Vagina (tissue), 2 donors: ENCODE measurements around the gene UBE4B.

Experiments used
- CTCF ChIP-seq, 3 experiments: fragments of 450-650 bp in 2 of 3; fragments of 200-600 bp in 1 of 3; sonication (generic) in 1 of 3; IDR thresholded peaks; one replicate each; pipeline ENCODE4 v1.5.1; 2017 to 2019; ENCODE audit warnings: antibody characterized with exemption in 3 of 3, mild to moderate bottlenecking in 2 of 3, moderate library complexity in 2 of 3
- POLR2A ChIP-seq, 2 donors: fragments of 450-650 bp; IDR thresholded peaks; one replicate each; pipeline ENCODE4 v1.6.1; 2017; ENCODE audit warnings: antibody characterized with exemption in 2 of 2, mild to moderate bottlenecking in 2 of 2, moderate library complexity in 2 of 2
- POLR2AphosphoS5 ChIP-seq, 2 donors: sonication (generic); formaldehyde crosslinking; IDR thresholded peaks; one replicate each; pipeline ENCODE4 v1.9.0; 2017; ENCODE audit warnings: antibody characterized with exemption in 2 of 2, mild to moderate bottlenecking in 2 of 2, low read depth in 1 of 2; ENCODE audit not compliant: insufficient read depth in 1 of 2

- TF ChIP-seq CTCF (IDR thresholded peaks at IDR 0.05) (no peak), POLR2A (IDR thresholded peaks at IDR 0.05) (no peak), POLR2AphosphoS5 (IDR thresholded peaks at IDR 0.05; ENCODE audit: insufficient read depth in 1 of 2, low read depth in 1 of 2) (no peak)
Measured at GRCh38 chr1:10160907-10161490, 128.2 kb downstream of the UBE4B start.
